GM18951 (cell line): ENCODE measurements around the gene HSF2BP.

Source experiments
- POLR2A ChIP-seq: IDR thresholded peaks from 4 replicates; pipeline ENCODE4 v1.6.1; 2011; ENCODE audit warnings: mild to moderate bottlenecking; ENCODE audit not compliant: insufficient read length, insufficient read depth; ENCODE audit errors: extremely low read depth
- in situ Hi-C: fragments of 300-500 bp; cut with MboI; formaldehyde crosslinking; loops from one replicate; pipeline ENCODE4 v1.12.0; 2022; ENCODE audit warnings: low sequenced_read_pairs, mixed read lengths, inconsistent platforms; ENCODE audit not compliant: unreplicated experiment

HSF2BP gene

GRCh38 chr21:43613755-43614638, 45.3 kb downstream of the HSF2BP start:
- no peak for TF ChIP-seq POLR2A
- in situ Hi-C loops = no loop called here

- TF ChIP-seq POLR2A = no peak
- in situ Hi-C loops = no loop called here
These were observed 47.5 kb downstream of the HSF2BP start for GRCh38 chr21:43611598-43612369.

- in situ Hi-C loops = no loop called here
- no peak for TF ChIP-seq POLR2A
These were observed 49.6 kb downstream of the HSF2BP start for GRCh38 chr21:43609501-43610340.

GRCh38 chr21:43608664-43609063, 50.6 kb downstream of the HSF2BP start:
- TF ChIP-seq POLR2A = no peak
- in situ Hi-C loops = no loop called here

- no peak for TF ChIP-seq POLR2A
- in situ Hi-C loops = no loop called here
These were observed 51.1 kb downstream of the HSF2BP start for GRCh38 chr21:43608225-43608624.

GRCh38 chr21:43605320-43606215, 53.7 kb downstream of the HSF2BP start:
- no peak for TF ChIP-seq POLR2A
- in situ Hi-C loops = no loop called here

- in situ Hi-C loops = no loop called here
- TF ChIP-seq POLR2A = no peak
These were observed 54.6 kb downstream of the HSF2BP start for GRCh38 chr21:43604505-43605204.

GRCh38 chr21:43603641-43604504, 55.4 kb downstream of the HSF2BP start:
- in situ Hi-C loops = no loop called here

GRCh38 chr21:43603233-43603626, 56.1 kb downstream of the HSF2BP start:
- TF ChIP-seq POLR2A = no peak
- in situ Hi-C loops = no loop called here

More at GRCh38 chr21:43603641-43604504, 55.4 kb downstream of the HSF2BP start:
- TF ChIP-seq POLR2A = no peak

GRCh38 chr21:43602266-43603232, 56.7 kb downstream of the HSF2BP start:
- in situ Hi-C loops = no loop called here
- TF ChIP-seq POLR2A = no peak
